ENCODE measurements around the gene ABHD14A. TPM values are rescaled to one million over a fixed set of nuclear protein-coding genes. Genes with fewer than 3 reads are reported as not detected.

Gene ABHD14A
- total and polyA plus RNA-seq, 2 of the 13 experiments (the other 11 are each of a cell fraction or from before 2014, with no cell fraction given), result 29.5 to 46.9 TPM

DNA sequence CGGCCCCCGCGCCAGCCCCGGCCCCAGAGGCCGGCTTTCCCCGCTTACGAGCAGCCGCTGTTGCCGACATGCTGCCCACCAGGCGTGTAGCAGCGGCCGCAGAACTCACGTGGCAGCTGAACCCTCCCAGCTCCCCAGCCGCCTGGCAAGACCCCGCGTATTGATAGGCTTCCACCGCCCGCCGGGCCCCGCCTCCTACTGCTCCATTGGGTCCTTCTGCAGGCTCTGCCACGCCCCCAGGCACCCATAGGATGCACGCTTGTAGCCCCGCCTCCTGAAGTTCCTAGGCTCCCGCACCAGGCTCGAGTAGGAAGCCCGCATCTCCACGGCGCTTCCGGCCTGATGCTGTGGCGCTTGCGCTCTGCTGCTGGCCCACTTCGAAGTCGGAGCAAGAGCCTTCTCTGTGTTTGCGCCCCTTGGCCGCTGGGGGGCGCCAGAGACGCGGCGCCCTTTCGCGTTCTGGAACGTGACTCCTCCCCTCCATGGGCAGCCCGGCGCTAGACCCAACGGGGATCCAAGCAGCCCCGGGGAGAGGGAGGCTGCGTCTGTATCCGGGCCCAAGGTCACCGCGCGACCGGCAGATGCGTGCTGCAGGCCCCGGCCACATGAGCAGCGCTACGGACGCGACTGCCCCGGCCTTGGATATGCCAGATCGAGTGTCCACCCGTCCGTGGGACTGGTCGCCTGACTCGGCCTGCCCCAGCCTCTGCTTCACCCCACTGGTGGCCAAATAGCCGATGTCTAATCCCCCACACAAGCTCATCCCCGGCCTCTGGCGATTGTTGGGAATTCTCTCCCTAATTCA is 32.9 kb upstream of the ABHD14A start, which contains the start of the genes PARP3 and RRP9 (continued):
- TF ChIP-seq, protein P1, sequence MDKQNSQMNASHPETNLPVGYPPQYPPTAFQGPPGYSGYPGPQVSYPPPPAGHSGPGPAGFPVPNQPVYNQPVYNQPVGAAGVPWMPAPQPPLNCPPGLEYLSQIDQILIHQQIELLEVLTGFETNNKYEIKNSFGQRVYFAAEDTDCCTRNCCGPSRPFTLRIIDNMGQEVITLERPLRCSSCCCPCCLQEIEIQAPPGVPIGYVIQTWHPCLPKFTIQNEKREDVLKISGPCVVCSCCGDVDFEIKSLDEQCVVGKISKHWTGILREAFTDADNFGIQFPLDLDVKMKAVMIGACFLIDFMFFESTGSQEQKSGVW (CRISPR knock-in tag; IDR thresholded peaks at IDR 0.05; ENCODE audit: borderline replicate concordance), result no peak
- TF ChIP-seq ZFAT (CRISPR knock-in tag; conservative IDR thresholded peaks at IDR 0.05), result no peak
- TF ChIP-seq, protein P2, sequence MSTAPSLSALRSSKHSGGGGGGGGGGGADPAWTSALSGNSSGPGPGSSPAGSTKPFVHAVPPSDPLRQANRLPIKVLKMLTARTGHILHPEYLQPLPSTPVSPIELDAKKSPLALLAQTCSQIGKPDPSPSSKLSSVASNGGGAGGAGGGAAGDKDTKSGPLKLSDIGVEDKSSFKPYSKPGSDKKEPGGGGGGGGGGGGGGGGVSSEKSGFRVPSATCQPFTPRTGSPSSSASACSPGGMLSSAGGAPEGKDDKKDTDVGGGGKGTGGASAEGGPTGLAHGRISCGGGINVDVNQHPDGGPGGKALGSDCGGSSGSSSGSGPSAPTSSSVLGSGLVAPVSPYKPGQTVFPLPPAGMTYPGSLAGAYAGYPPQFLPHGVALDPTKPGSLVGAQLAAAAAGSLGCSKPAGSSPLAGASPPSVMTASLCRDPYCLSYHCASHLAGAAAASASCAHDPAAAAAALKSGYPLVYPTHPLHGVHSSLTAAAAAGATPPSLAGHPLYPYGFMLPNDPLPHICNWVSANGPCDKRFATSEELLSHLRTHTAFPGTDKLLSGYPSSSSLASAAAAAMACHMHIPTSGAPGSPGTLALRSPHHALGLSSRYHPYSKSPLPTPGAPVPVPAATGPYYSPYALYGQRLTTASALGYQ (CRISPR knock-in tag; IDR thresholded peaks at IDR 0.05), result peak; percentile 58; the same call in 1 of the 2 replicates
- TF ChIP-seq ZNF30 (CRISPR knock-in tag; IDR thresholded peaks at IDR 0.05), result no peak
- peak; percentile 90 for TF ChIP-seq PHF21A (CRISPR knock-in tag; IDR thresholded peaks at IDR 0.05)
- TF ChIP-seq, protein P3, sequence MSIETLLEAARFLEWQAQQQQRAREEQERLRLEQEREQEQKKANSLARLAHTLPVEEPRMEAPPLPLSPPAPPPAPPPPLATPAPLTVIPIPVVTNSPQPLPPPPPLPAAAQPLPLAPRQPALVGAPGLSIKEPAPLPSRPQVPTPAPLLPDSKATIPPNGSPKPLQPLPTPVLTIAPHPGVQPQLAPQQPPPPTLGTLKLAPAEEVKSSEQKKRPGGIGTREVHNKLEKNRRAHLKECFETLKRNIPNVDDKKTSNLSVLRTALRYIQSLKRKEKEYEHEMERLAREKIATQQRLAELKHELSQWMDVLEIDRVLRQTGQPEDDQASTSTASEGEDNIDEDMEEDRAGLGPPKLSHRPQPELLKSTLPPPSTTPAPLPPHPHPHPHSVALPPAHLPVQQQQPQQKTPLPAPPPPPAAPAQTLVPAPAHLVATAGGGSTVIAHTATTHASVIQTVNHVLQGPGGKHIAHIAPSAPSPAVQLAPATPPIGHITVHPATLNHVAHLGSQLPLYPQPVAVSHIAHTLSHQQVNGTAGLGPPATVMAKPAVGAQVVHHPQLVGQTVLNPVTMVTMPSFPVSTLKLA (IDR thresholded peaks at IDR 0.05), result peak; percentile 92
- no peak for TF ChIP-seq TRIM24 (CRISPR knock-in tag; IDR thresholded peaks at IDR 0.05)
- TF ChIP-seq, protein P4, sequence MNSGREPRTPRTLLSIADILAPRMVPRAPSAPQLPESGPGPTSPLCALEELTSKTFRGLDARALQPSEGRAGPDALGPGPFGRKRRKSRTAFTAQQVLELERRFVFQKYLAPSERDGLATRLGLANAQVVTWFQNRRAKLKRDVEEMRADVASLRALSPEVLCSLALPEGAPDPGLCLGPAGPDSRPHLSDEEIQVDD (CRISPR knock-in tag; IDR thresholded peaks at IDR 0.05; ENCODE audit: borderline replicate concordance), result peak; percentile 86; the same call in 1 of the 2 replicates
- TF ChIP-seq FOXP1 (IDR thresholded peaks at IDR 0.05), result no peak
- no peak for TF ChIP-seq FOXP1 (CRISPR knock-in tag; IDR thresholded peaks at IDR 0.05)
- TF ChIP-seq, protein P5, sequence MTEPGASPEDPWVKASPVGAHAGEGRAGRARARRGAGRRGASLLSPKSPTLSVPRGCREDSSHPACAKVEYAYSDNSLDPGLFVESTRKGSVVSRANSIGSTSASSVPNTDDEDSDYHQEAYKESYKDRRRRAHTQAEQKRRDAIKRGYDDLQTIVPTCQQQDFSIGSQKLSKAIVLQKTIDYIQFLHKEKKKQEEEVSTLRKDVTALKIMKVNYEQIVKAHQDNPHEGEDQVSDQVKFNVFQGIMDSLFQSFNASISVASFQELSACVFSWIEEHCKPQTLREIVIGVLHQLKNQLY (CRISPR knock-in tag; IDR thresholded peaks at IDR 0.05), result peak; percentile 52
- TF ChIP-seq EP300 (IDR thresholded peaks at IDR 0.05; ENCODE audit: low read depth in 2 of 2, low read length in 2 of 2), result peak in 1 of 2 experiments; percentile 20; a peak in 1 of 4 replicates
- TF ChIP-seq EP300 (CRISPR knock-in tag; IDR thresholded peaks at IDR 0.05; ENCODE audit: borderline replicate concordance), result no peak
- TF ChIP-seq ZNF12 (CRISPR knock-in tag; IDR thresholded peaks at IDR 0.05), result peak; percentile 46; the same call in 1 of the 2 replicates
- TF ChIP-seq ZNF775 (CRISPR knock-in tag; IDR thresholded peaks at IDR 0.05; ENCODE audit: borderline replicate concordance), result no peak
- TF ChIP-seq KDM5A (IDR thresholded peaks at IDR 0.05; ENCODE audit: borderline replicate concordance, low read length), result peak; percentile 33; the same call in 1 of the 2 replicates
- no peak for TF ChIP-seq GLI4 (CRISPR knock-in tag; IDR thresholded peaks at IDR 0.05; ENCODE audit: borderline replicate concordance)
- peak in 1 of 2 experiments; percentile 94; a peak in 1 of 4 replicates for TF ChIP-seq KLF16 (CRISPR knock-in tag; IDR thresholded peaks at IDR 0.05)
- peak; percentile 56 for TF ChIP-seq HNRNPK (IDR thresholded peaks at IDR 0.05; ENCODE audit: low read depth, low read length, poor library complexity, severe bottlenecking)

All from HepG2 (cell line).